GM15510 (cell line): ENCODE results near the gene NFAM1.

Experiments used
- POLR2A ChIP-seq: IDR thresholded peaks from 3 replicates; pipeline ENCODE4 v1.6.1; 2011; ENCODE audit warnings: borderline replicate concordance; ENCODE audit not compliant: insufficient read length; ENCODE audit errors: extremely low read depth

NFAM1 gene

DNA sequence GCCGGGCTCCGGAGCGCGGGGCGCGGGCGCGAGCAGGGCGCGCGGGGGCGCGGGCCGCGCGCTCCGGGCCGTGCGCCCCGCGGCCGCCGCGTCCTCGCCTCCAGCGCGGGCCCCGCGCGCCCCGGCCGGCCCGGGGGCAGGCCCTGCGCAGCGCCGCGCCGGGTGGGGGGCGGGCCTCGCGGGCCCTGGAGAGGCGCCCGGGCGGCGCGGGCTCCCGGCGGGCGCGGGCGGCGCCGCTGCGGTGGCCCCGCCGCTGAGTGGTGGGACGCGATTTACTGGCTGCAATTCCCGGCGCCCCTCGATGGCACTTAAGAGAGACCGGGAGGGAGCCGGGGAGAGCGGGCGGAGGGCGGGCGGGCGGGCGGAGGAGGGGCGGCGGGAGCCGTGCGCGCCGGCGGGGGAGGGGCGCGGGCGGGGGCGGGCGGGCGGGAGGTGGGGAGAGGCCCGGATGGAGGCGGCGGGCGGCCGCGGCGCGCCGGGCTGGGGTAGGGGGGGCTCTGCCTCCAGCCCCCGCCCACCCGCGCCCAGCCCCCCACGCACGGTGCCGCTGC, 88.6 kb downstream of the NFAM1 start:
- TF ChIP-seq POLR2A, result no peak

DNA sequence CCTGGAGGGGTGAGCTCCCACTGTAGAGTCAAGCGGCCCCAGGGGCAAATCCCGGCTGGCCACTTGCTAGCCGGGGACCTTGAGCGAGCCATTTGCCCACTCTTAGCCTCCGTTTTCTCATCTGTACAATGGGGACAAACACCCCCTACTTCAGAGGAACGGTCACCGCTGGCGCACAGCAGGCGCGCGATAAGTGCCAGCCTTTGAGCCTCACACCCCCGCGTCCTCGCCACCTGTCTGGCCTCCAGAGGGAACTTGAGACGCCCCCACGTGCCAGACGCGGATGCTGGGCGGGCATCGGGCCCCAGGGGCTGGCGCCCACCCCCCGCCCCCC, 89.1 kb downstream of the NFAM1 start:
- no peak for TF ChIP-seq POLR2A

DNA sequence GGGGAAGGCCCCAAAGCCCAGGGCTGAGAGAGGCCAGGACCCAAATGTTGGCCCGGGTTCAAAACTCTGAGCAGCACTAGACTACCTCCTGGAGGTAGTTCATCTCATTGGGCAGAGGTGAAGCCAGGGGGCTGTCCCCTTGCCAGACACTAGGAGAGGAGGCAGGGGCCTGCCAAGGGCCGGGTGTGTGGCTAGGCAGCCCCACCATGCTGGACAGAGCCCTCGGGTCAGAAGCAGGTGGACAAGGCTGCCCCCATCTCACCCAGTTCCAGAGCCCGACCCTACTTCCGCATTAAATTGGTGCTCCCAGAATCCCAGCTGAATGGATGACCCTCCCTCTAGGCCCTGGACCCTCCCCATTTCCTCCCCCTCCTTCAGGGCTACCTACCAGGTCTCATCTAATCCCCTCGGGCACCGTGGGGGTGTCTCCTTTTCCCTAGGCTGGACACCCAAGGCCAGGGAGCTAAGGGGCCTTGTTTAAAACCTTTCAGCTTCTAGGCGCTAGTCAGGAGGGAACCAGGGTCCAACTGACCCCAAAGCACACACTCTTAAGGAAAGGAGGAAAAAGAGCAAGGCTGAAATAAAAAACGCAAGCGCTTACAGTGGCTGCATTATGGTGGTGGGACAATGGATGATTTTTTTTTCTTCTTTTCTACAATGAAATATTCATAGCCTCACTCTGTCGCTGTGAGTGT, 89.6 kb downstream of the NFAM1 start:
- no peak for TF ChIP-seq POLR2A

DNA sequence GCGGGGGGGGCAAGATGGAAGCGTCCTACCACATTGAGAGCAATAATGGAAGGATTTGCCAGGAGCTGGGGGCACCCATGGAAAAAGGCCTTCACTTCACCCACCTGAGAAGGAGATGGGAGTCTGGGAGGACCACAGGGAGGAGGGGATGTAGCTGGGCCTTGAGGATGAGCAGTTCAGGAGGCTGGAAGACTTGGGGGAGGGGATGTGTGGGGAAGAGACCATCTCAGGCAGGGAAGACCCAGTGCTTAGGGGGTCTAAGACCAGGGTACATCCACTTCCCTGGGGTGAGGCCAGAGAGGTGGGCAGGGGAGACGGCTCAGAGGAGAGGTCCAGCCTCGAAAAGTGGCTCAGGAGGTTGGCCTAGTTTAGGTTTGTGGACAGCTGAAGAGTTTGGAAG, 90.4 kb downstream of the NFAM1 start:
- no peak for TF ChIP-seq POLR2A

DNA sequence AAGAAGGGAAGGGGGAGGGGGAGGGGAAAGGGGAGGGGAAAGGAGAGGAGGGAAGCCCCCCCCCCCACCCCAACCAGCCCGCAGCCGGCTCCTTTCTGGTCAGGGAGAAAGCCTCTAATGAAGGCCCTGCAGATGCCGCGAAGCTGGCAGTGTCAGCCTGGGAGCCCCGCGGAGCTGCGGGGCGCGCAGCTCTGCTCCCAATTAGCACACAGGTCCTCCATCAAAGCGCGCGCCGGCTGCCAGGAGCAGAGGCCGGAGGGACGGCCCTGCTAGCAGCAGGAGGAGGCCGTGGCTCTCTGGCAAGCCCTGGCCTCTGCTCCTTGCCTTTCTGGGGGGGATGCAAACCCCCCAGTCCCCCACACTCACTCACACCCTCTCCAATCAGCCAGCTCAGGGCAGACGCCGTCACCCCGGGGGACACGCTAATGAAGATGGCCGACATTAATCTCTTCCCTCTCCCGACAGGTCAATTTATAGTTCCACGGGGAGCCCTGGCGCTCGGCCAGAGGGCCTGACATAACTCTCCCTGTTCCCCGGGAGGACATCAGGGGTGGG, 91.3 kb downstream of the NFAM1 start:
- no peak for TF ChIP-seq POLR2A

DNA sequence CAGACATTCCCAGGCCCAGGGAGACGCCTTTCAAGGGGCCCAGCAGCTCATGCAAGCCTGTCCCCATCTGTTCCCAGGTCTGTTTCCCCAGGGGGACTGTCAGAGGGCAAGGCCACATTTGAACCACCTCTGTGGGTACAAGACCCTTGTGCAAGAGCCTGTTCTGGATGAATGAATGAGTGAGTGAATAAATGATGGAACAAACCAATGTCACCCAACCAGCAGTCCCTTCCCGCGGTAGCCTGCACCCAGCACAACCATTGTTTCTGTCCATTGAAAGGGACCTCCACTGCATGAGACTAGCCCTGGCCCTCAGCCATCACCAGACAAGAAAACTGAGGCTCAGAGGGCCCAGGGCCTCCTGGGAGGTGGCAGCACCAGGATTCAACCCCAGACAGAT, 92.1 kb downstream of the NFAM1 start:
- no peak for TF ChIP-seq POLR2A

DNA sequence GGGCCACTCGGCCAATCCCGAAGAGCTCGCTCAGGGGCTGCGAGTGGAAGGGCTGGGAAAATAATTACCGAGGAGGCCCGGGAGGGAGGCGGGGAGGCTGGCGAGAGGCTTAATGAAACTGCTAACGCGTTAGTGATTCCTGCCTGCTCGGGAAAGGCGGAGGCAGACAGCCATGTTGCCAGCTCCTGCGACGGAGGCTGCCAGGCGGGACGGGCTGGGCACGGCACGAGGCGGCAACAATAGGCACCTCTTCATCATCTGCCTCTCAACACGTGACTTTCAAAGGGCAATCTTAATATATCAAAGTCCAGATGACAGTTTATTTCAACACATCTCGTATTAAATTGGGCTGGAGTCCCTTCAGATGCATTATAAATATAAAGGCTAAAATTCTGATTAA, 93.7 kb downstream of the NFAM1 start:
- no peak for TF ChIP-seq POLR2A

DNA sequence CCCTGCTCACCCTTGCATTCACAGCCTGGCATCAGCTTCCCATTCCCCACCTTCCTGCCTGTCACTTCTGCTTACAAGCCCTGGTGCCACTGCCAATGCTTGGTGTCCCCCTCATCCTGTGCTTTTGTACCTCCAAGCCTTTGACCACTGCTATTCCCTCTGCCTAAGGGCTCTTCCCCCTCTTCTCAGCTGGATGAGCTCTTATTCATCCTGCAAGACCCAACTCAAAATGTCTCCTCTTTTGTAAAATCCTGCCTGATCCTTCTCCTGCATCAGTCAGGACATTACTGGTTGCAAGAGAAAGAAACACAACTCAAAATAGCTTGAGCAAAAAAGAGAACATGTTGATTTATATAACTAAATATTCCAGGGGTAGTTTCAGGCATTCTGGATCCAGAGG, 94.8 kb downstream of the NFAM1 start:
- no peak for TF ChIP-seq POLR2A

DNA sequence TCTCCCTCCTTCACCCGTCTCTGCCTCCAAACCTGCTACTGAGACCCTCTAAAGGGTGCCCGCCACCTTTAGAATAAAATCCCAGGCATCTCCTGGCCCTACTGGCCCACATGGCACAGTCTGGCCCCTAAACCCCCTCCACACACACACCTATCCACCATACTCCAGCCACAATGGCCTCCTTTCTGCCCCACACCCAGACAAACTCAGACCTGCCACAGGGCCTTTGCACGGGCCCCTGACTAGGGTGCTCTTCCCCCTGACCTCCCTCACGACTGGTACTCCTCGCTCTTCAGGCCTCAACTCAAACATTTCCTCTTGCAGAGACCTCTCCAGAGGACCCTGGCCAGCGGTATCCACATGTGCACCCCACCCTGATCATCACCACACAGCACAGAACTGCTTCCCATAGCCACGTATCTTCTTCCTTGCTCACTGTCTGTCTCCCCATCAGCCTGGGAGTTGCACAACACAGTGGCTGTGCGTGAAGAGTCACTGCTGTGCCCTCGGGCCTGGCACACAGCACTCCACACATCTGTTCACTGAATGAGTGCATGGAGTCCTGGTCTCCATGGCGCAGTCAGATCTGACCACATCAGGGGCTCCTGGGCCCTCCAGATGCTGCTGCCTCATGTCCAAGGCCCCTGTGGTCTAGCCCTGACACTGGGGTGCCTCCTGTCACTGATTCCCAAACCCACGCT, 95.5 kb downstream of the NFAM1 start:
- TF ChIP-seq POLR2A, result no peak

DNA sequence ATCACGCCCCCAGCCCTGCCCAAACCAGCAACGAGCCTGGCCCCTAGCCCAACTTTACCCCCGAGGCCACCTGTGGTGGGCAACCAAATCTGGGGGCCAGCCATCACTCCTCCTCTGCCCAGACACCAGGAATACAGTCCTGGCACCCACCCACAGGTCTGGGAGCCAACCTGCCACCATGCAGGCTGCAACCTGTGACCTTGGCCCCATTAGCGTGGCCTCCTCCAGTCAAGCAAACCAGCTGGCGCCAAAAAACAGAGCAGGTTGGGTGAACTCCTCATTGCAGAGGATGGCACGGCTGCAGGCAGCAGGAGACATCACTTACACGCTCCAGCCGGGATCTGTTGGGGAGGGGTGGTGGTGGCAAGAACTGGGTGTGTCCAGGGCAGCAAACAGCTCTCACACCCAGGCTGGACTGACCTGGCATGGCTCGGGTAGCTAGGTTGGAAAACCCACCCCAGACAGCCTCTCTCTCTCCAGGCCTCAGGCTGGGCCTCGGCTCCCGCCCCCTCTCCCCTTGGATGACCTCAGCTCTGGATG, 96.3 kb downstream of the NFAM1 start:
- no peak for TF ChIP-seq POLR2A

DNA sequence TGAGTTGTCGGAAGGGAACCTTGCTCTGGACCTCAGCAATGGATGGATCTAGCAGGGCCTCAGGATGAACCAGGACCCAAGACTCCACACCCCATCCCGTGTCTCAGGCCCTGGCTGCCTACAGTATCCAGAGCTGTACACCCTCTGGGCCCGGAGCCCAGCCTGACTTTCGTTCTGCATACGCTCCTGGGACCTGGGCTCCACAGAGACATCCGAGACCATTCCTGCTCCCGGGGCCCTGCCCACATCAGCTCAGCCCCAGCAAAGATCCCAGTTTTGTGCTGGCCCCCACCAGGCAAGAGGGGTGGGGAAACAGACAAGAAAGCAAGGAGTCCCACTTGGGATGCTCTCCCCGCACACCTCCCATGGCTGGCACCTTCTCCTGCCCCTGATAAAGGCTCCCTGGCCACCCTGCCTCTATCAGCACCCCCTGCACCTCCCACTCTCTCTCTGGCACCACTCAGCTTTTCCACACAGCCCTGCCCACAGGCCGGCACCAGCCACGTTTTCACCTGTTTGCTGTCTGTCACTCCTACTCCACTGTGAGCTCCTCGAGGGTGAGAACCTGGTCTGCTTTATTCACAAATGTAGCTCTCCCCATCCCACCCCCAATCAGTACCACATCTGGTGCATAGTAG, 97.2 kb downstream of the NFAM1 start:
- TF ChIP-seq POLR2A, result no peak

DNA sequence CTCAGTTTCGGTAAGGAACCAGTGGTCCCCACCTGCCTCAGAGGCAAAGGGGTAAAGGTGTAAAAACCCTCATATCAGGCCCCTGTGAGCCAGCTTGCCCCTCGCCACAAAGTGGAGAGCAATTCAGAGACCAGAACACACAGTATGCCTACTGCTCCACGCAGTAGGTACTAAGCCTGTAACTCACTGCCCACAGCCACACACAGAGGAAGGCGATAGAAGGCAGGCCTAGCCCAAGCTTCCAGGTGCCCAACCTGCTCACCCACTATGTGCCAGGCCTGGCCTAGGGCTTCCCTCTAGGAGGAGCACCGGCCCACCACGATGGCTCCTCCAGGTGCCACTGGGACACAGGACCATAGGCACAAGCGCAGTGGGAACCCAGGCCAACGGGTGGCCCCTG, 98.7 kb downstream of the NFAM1 start:
- no peak for TF ChIP-seq POLR2A

DNA sequence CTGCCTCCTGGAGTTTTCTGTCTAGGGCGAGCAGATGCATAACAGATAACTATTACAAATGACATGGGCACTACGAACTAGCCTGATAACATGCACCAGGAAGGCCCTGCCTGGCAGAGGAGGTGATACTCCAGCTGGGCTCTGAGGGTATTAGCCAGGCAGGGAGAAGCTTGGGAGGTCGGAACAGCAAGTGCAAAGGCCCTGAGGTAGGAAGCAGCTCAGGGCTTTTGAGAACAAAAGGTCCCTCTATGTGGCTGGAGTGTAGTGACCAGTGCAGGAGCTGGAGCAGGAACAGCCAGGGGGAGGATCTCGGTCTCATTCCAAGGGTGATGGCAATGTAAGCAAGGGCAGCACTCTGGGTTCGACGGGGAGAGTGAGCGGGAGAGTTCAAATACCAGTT, 100.1 kb downstream of the NFAM1 start:
- TF ChIP-seq POLR2A, result no peak

DNA sequence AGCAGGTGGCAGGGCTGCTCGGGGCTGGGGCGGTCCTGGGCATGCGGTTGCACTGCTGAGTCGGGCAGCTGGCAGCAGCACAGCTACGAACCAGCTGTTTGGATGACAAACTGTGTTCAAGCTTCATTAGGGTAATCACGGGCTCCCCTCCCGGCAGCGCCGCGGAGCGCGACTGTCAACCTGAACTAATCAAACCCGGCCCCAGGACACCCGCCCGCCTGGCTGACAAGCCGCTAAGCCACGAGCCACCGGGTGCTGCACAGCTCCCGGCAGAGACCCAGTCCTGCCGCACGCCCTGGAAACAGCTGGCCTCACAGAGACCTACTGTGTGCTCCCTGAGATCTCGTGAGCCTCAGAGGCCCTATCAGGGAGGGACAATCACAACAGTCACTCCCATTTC, 101.2 kb downstream of the NFAM1 start:
- TF ChIP-seq POLR2A, result no peak
